B cell (primary cell): Measurements from ENCODE around the gene GLRA3.

Experiments
- CTCF ChIP-seq: fragments of 200-600 bp; IDR thresholded peaks from one replicate; pipeline ENCODE4 v1.8.0; 2022; ENCODE audit warnings: antibody characterized with exemption, mild to moderate bottlenecking
- EZH2 ChIP-seq: IDR thresholded peaks from 2 replicates; pipeline ENCODE4 v1.6.1; 2012; ENCODE audit warnings: borderline replicate concordance, low read depth, mild to moderate bottlenecking, moderate library complexity, low read length; ENCODE audit not compliant: insufficient read depth, poor library complexity, severe bottlenecking

DNA sequence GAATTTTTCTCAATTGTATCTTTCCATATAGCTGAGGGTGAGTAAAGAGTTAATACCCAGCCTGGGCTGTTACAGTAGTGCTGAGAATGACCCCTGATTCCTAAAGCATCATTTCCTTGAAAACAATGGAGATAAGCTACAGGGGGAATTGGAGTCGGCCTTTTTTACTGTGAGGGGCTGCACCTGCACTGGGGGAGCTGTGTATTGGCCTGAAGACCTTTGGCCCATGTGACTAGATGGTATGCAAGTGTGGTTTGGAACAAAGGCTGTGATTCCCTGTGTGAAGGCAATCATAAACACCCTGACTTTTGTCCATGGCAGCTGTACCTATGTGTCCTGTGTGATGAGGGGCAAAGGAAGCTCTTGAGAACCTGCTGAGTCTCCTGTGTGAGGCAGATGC is 182.7 kb downstream of the GLRA3 start:
- no peak for TF ChIP-seq CTCF
- no peak for TF ChIP-seq EZH2
